Mammary epithelial cell (primary cell): ENCODE data around the gene PCDHB5.

ENCODE experiments used
- CTCF ChIP-seq, 2 donors: IDR thresholded peaks in 1 of 2; conservative IDR thresholded peaks in 1 of 2; 2 replicates each; pipeline ENCODE4 v1.5.1; 2011 to 2012; ENCODE audit warnings: inconsistent platforms in 2 of 2, low read length in 2 of 2, mild to moderate bottlenecking in 2 of 2, control low read depth in 1 of 2, low read depth in 1 of 2; ENCODE audit not compliant: insufficient read depth in 1 of 2; ENCODE audit errors: extremely low read depth in 1 of 2
- EZH2 ChIP-seq: IDR thresholded peaks from 2 replicates; pipeline ENCODE4 v1.6.1; 2012; ENCODE audit warnings: low read length, inconsistent platforms, borderline replicate concordance

- TF ChIP-seq CTCF (conservative IDR thresholded peaks at IDR 0.05 in 1 of 2, IDR thresholded peaks at IDR 0.05 in 1 of 2; ENCODE audit: extremely low read depth in 1 of 2, insufficient read depth in 1 of 2, low read depth in 1 of 2, low read length in 2 of 2) (no peak), EZH2 (no peak)
These were observed 15.4 kb downstream of the PCDHB5 start for GRCh38 chr5:141150224-141150992.
